ENCODE measurements around the gene EFNA3. TPM values are rescaled to one million over a fixed set of nuclear protein-coding genes. Genes with fewer than 3 reads are reported as not detected.

Gene EFNA3

Small RNAs within 50 kb of the gene (small RNA-seq; reads per million reads assigned to genes)
- gene RF00019 (ENCODE audit: low read depth) = not detected
